Right renal pelvis (tissue), 4 donors: Measurements from ENCODE around the gene HRH2. TPM values are rescaled to one million over a fixed set of nuclear protein-coding genes. Genes with fewer than 3 reads are reported as not detected.

Experiments used
- DNase-seq, 4 donors: peaks; one replicate each; pipeline ENCODE4 v3.0.0-alpha.2; 2013; ENCODE audit warnings: low read depth in 4 of 4, low spot score in 3 of 4, missing footprints in 1 of 4
- polyA plus RNA-seq, 4 donors: library from polyadenylated mRNA; unstranded; fragments of 120-200 nt; gene quantifications; one replicate each; pipeline ENCODE4 v1.2.1, GENCODE V29; 2013; ENCODE audit not compliant: insufficient read length in 4 of 4

HRH2 gene
- polyA plus RNA-seq, 4 donors: 2.5 to 4.0 (median 2.8) TPM

GRCh38 chr5:175690586-175690985 lies 32.7 kb downstream of the HRH2 start:
- no peak for DNase-seq

- no peak for DNase-seq
Measured at GRCh38 chr5:175691761-175692160, 33.9 kb downstream of the HRH2 start.

- no peak for DNase-seq
Measured at GRCh38 chr5:175692235-175692995, 34.5 kb downstream of the HRH2 start.

GRCh38 chr5:175692996-175693710 lies 35.3 kb downstream of the HRH2 start:
- no peak for DNase-seq

- DNase-seq: no peak
Measured at GRCh38 chr5:175693741-175694140, 35.9 kb downstream of the HRH2 start.

- no peak for DNase-seq
Measured at GRCh38 chr5:175694371-175695160, 36.7 kb downstream of the HRH2 start.

- no peak for DNase-seq
Measured at GRCh38 chr5:175695161-175696126, 37.6 kb downstream of the HRH2 start.

- DNase-seq: no peak
Measured at GRCh38 chr5:175696139-175696854, 38.4 kb downstream of the HRH2 start.

- no peak for DNase-seq
Measured at GRCh38 chr5:175696855-175697198, 39.0 kb downstream of the HRH2 start.

GRCh38 chr5:175697846-175698245 lies 40.0 kb downstream of the HRH2 start:
- no peak for DNase-seq

GRCh38 chr5:175698401-175699115 lies 40.7 kb downstream of the HRH2 start:
- no peak for DNase-seq

GRCh38 chr5:175700991-175701390 lies 43.1 kb downstream of the HRH2 start:
- DNase-seq: no peak

- DNase-seq: no peak
Measured at GRCh38 chr5:175701797-175702196, 43.9 kb downstream of the HRH2 start.

GRCh38 chr5:175706499-175706898 lies 48.6 kb downstream of the HRH2 start:
- no peak for DNase-seq

- DNase-seq: no peak
Measured at GRCh38 chr5:175707751-175708375, 50.0 kb downstream of the HRH2 start.

GRCh38 chr5:175709276-175709781 lies 51.5 kb downstream of the HRH2 start:
- DNase-seq: no peak

- DNase-seq: no peak
Measured at GRCh38 chr5:175710326-175710725, 52.5 kb downstream of the HRH2 start.

- DNase-seq: no peak
Measured at GRCh38 chr5:175711031-175711430, 53.2 kb downstream of the HRH2 start.
